GM12875 (cell line): ENCODE measurements around the gene BET1.

Source experiments
- H3K4me3 ChIP-seq: one replicate; pipeline ENCODE4 v1.5.1; 2011; ENCODE audit warnings: low read depth, low read length, control low read depth
- TF ChIP-seq, protein P1 (sequence below): IDR thresholded peaks from 2 replicates; pipeline ENCODE4 v1.5.1; 2011; ENCODE audit warnings: low read depth, mild to moderate bottlenecking, control low read depth, inconsistent platforms, low read length, moderate library complexity, borderline replicate concordance; ENCODE audit not compliant: insufficient read depth

Gene BET1

DNA sequence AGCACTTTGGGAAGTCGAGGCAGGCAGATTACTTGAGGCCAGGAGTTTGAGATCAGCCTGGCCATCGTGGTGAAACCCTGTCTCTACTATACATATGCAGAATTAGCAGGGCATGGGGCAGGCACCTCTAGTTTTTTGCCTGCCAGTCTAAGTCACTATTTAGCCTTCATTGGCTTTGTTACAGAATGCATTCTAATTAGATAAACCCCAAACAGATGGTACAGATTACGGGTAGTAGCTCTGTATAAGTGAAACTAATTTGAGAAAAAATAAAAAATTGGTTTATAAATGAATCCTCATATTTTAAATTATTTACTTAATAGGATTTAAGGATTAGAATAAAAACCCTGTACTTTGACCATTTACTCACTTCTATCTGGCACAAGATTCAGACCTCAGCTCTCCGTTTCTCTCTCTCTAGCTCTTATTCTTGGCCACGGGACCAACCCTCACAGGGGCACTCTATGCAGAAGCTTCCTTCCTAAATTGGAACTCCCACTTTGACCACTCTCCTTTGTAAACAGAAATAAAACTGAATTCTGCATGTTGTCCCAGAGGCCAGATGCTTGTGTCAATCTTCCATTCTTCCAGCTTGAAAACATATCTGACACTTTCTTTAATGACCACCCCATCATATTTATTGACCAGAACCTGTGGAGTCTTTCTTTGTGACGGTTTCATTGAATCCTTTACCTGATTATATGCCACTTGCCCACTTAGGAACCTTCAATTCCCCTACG, 26.8 kb downstream of the BET1 start:
- TF ChIP-seq, protein P1, sequence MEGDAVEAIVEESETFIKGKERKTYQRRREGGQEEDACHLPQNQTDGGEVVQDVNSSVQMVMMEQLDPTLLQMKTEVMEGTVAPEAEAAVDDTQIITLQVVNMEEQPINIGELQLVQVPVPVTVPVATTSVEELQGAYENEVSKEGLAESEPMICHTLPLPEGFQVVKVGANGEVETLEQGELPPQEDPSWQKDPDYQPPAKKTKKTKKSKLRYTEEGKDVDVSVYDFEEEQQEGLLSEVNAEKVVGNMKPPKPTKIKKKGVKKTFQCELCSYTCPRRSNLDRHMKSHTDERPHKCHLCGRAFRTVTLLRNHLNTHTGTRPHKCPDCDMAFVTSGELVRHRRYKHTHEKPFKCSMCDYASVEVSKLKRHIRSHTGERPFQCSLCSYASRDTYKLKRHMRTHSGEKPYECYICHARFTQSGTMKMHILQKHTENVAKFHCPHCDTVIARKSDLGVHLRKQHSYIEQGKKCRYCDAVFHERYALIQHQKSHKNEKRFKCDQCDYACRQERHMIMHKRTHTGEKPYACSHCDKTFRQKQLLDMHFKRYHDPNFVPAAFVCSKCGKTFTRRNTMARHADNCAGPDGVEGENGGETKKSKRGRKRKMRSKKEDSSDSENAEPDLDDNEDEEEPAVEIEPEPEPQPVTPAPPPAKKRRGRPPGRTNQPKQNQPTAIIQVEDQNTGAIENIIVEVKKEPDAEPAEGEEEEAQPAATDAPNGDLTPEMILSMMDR = no peak
- H3K4me3 ChIP-seq = no peak overlapping the region

DNA sequence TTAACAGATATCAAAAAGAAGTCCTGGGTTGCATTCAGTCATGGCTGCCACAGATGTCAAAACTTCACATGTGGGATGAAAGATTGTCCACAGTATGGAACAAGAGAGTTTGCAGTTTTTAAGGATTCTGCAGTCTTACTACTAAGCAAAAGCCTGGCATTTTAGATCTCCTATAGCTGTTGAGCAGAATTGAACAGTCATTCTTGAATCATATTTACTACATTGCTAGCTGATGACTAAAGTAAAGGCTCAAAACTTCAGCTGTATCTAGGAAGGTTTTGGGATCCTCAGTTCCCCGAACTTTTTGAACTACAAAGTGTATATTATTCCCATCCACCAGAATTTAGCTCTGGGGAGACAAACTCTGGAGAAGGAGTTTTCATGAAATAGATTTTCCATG, 31.0 kb downstream of the BET1 start:
- H3K4me3 ChIP-seq = no peak overlapping the region
- TF ChIP-seq, protein P1 = no peak

DNA sequence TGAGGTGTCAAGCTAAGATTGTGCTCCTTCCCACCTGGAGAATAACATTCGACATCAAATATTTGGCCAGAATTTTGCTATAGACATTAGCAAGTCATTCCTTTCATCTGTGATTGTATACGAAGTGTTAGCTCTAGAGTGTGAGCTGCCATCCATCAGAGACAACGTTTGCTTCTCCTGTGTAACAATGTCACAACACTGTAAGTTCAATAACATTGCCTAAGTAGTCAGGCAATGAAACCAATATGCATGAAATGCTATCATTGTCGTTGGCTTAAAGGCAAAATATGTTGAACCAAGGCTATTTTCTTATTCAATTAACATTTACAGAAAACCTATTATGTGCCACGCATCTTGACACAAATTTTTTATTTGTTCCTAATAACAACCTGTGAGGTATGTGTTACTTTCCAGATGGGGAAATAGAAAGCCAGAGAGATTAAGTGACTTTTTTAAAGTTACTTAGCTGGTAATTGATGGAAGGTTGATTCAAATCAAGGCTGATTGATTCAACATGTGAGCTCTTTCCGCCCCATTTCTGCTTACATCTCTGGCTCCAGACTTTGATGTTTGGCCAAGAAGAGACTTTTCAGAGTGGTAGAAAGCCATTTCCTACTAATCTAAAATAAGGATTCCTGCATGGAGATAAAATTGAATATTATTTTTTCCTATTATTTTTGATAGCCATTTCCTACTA, 32.0 kb downstream of the BET1 start:
- TF ChIP-seq, protein P1 = no peak

DNA sequence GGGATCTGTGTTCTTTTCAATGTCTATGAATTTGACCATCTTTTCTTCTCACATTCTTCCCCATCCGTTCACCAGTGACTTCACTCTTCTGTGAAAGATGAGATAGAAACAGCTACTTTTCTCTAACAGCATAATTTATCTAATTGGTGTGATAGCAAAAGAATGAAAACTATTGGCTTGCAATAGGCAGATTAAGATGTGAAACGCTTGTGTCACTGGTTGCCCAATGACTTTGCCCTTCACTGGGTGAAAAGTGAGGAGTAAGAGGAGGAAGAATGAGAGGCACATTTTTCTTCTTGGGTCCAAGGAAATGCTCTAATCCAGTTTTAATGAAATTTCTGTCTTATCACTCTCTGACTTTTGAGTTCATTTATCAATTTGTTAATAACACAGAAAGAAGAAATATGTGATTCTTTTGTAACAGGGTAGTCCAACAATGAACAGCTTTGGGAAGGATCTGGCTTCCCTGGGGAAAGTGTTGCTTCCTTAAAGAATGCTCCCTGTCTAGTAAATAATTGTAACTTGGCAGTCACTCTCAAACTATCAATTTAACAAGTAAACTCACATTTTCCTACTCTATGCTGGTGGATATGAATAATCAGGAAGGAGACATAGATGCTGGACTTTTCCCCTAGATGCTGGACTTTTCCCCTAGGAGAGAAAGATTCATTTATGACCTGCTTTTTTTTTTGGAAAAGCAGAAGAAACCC, 35.1 kb downstream of the BET1 start:
- H3K4me3 ChIP-seq = no peak overlapping the region
- TF ChIP-seq, protein P1 = no peak

More for the DNA sequence above, 32.0 kb downstream of the BET1 start:
- no peak overlapping the region for H3K4me3 ChIP-seq

DNA sequence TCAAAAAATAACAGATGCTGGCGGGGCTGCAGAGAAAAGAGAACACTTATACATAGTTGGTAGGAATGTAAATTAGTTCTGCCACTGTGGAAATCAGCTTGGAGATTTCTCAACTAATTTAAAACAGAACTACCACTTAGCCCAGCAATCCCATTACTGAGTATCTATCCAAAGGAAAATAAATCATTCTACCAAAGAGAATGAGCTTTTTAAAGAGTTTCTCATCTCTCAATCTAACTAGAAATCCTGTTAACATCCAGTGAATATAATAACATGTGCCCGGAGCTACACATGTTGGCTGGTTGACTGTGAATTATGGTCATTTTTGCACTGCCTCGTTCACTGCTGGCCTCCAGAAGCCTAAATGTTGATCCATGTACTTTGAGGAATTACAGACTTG, 39.3 kb downstream of the BET1 start:
- no peak overlapping the region for H3K4me3 ChIP-seq
- TF ChIP-seq, protein P1 = no peak

DNA sequence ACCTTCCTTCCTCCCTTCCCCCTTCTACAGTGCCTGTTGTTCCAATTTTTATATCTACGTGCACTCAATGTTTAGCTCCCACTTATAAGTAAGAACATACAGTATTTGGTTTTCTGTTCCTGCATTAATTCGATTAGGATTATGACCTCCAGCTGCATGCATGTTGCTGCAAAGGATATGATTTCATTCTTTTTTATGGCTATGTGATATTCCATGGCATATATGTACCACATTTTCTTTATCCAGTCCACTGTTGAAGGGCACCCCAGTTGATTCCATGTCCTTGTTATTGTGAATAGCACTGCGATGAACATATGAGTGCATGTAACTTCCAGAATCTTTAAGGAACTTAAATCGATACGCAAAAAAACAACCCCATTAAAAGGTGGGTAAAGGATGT, 39.9 kb downstream of the BET1 start:
- H3K4me3 ChIP-seq = no peak overlapping the region
- TF ChIP-seq, protein P1 = no peak
